H1 (cell line): ENCODE measurements around the gene WDFY4. TPM values are rescaled to one million over a fixed set of nuclear protein-coding genes. Genes with fewer than 3 reads are reported as not detected.

Source experiments
- BCL11A ChIP-seq, 2 experiments: IDR thresholded peaks; one replicate each; pipeline ENCODE4 v1.6.1; 2011; ENCODE audit warnings: low read depth in 2 of 2, low read length in 2 of 2, mild to moderate bottlenecking in 2 of 2
- CHD1 ChIP-seq: IDR thresholded peaks from 2 replicates; pipeline ENCODE4 v1.6.1; 2012; ENCODE audit warnings: low read depth, low read length, improper control_type of control experiment
- CREB1 ChIP-seq: IDR thresholded peaks from 2 replicates; pipeline ENCODE4 v1.6.1; 2012; ENCODE audit warnings: inconsistent platforms
- EGR1 ChIP-seq: IDR thresholded peaks from 2 replicates; pipeline ENCODE4 v1.6.1; 2011; ENCODE audit warnings: low read depth, low read length, borderline replicate concordance
- HDAC2 ChIP-seq, 2 experiments: fragments of 300-600 bp in 1 of 2; sonication (generic) in 1 of 2; IDR thresholded peaks; 2 replicates each; pipeline ENCODE4 v1.6.1; 2011 to 2012; ENCODE audit warnings: low read depth in 2 of 2, low read length in 2 of 2, mild to moderate bottlenecking in 2 of 2, moderate library complexity in 2 of 2, borderline replicate concordance in 1 of 2, inconsistent platforms in 1 of 2
- KDM5A ChIP-seq: fragments of 200-600 bp; IDR thresholded peaks from 2 replicates; pipeline ENCODE4 v1.7.1; 2012; ENCODE audit warnings: mild to moderate bottlenecking, low read length, inconsistent platforms, mixed read lengths
- SAP30 ChIP-seq: fragments of 300-600 bp; sonication (generic); IDR thresholded peaks from 2 replicates; pipeline ENCODE4 v1.7.1; 2012; ENCODE audit warnings: low read length, moderate library complexity, mild to moderate bottlenecking, inconsistent platforms; ENCODE audit not compliant: insufficient read depth, insufficient replicate concordance
- SIRT6 ChIP-seq: IDR thresholded peaks from one replicate; pipeline ENCODE4 v1.7.1; 2012; ENCODE audit warnings: low read length, inconsistent platforms
- SP1 ChIP-seq: IDR thresholded peaks from 2 replicates; pipeline ENCODE4 v1.6.1; 2011; ENCODE audit warnings: low read depth, low read length
- TCF12 ChIP-seq: IDR thresholded peaks from 2 replicates; pipeline ENCODE4 v1.6.1; 2011; ENCODE audit warnings: low read depth, mild to moderate bottlenecking, low read length
- YY1 ChIP-seq: IDR thresholded peaks from 2 replicates; pipeline ENCODE4 v1.6.1; 2011; ENCODE audit warnings: low read depth, mild to moderate bottlenecking, low read length
- polyA plus RNA-seq, 7 experiments: library from polyadenylated mRNA; depleted of rRNA in 3 of 7; stranded (reverse) in 5 of 7; unstranded in 2 of 7; fragments of >200 nt in 5 of 7; fragments of 200-250 nt in 2 of 7; gene quantifications; 1 replicate in 5 of 7; 2 replicates in 1 of 7; 4 replicates in 1 of 7; pipeline versions ENCODE4 v1.2.1 to v1.2.3, GENCODE V29; 2011 to 2013; ENCODE audit warnings: missing spikeins in 2 of 7, mixed read lengths in 2 of 7
- total RNA-seq: library from RNA; stranded (reverse); fragmentation: NEBNext Ultra II Directional; extraction: Animal tissue kit (Norgen Biotek cat#: 25700); gene quantifications from 2 replicates; pipeline ENCODE4 v1.2.1, GENCODE V29; 2021
- TF ChIP-seq, protein P1 (sequence below): fragments of 300-600 bp; sonication (generic); IDR thresholded peaks from 2 replicates; pipeline ENCODE4 v1.7.1; 2012; ENCODE audit warnings: low read length, moderate library complexity, mild to moderate bottlenecking, inconsistent platforms; ENCODE audit not compliant: insufficient replicate concordance
- TF ChIP-seq, protein P2 (sequence below): IDR thresholded peaks from 2 replicates; pipeline ENCODE4 v1.6.1; 2012; ENCODE audit warnings: inconsistent platforms

Gene WDFY4
- total and polyA plus RNA-seq, 2 of the 8 experiments (the other 6 are each of a cell fraction or from before 2014, with no cell fraction given), result not detected

DNA sequence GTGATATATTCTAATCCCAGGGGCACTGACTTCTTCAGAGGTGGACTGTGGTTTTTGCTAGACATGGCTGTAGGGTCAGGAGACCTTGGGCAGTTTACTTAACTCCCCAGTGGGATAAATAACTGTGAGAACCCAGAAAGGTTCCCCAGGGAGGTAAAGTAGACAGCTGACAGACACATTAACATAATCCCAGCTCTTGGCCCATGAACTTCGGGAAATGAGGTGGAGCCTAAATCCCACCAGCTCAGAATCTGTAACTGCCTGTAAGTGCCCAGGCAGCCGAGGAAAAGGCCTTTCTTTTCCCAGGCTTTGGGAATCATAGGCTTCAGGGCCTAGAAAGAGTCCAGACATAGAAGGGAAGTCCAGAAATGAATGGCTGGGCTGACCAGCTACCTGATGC, 149.0 kb downstream of the WDFY4 start (continued):
- TF ChIP-seq, protein P1, sequence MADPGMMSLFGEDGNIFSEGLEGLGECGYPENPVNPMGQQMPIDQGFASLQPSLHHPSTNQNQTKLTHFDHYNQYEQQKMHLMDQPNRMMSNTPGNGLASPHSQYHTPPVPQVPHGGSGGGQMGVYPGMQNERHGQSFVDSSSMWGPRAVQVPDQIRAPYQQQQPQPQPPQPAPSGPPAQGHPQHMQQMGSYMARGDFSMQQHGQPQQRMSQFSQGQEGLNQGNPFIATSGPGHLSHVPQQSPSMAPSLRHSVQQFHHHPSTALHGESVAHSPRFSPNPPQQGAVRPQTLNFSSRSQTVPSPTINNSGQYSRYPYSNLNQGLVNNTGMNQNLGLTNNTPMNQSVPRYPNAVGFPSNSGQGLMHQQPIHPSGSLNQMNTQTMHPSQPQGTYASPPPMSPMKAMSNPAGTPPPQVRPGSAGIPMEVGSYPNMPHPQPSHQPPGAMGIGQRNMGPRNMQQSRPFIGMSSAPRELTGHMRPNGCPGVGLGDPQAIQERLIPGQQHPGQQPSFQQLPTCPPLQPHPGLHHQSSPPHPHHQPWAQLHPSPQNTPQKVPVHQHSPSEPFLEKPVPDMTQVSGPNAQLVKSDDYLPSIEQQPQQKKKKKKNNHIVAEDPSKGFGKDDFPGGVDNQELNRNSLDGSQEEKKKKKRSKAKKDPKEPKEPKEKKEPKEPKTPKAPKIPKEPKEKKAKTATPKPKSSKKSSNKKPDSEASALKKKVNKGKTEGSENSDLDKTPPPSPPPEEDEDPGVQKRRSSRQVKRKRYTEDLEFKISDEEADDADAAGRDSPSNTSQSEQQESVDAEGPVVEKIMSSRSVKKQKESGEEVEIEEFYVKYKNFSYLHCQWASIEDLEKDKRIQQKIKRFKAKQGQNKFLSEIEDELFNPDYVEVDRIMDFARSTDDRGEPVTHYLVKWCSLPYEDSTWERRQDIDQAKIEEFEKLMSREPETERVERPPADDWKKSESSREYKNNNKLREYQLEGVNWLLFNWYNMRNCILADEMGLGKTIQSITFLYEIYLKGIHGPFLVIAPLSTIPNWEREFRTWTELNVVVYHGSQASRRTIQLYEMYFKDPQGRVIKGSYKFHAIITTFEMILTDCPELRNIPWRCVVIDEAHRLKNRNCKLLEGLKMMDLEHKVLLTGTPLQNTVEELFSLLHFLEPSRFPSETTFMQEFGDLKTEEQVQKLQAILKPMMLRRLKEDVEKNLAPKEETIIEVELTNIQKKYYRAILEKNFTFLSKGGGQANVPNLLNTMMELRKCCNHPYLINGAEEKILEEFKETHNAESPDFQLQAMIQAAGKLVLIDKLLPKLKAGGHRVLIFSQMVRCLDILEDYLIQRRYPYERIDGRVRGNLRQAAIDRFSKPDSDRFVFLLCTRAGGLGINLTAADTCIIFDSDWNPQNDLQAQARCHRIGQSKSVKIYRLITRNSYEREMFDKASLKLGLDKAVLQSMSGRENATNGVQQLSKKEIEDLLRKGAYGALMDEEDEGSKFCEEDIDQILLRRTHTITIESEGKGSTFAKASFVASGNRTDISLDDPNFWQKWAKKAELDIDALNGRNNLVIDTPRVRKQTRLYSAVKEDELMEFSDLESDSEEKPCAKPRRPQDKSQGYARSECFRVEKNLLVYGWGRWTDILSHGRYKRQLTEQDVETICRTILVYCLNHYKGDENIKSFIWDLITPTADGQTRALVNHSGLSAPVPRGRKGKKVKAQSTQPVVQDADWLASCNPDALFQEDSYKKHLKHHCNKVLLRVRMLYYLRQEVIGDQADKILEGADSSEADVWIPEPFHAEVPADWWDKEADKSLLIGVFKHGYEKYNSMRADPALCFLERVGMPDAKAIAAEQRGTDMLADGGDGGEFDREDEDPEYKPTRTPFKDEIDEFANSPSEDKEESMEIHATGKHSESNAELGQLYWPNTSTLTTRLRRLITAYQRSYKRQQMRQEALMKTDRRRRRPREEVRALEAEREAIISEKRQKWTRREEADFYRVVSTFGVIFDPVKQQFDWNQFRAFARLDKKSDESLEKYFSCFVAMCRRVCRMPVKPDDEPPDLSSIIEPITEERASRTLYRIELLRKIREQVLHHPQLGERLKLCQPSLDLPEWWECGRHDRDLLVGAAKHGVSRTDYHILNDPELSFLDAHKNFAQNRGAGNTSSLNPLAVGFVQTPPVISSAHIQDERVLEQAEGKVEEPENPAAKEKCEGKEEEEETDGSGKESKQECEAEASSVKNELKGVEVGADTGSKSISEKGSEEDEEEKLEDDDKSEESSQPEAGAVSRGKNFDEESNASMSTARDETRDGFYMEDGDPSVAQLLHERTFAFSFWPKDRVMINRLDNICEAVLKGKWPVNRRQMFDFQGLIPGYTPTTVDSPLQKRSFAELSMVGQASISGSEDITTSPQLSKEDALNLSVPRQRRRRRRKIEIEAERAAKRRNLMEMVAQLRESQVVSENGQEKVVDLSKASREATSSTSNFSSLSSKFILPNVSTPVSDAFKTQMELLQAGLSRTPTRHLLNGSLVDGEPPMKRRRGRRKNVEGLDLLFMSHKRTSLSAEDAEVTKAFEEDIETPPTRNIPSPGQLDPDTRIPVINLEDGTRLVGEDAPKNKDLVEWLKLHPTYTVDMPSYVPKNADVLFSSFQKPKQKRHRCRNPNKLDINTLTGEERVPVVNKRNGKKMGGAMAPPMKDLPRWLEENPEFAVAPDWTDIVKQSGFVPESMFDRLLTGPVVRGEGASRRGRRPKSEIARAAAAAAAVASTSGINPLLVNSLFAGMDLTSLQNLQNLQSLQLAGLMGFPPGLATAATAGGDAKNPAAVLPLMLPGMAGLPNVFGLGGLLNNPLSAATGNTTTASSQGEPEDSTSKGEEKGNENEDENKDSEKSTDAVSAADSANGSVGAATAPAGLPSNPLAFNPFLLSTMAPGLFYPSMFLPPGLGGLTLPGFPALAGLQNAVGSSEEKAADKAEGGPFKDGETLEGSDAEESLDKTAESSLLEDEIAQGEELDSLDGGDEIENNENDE, result no peak
- TF ChIP-seq, protein P2, sequence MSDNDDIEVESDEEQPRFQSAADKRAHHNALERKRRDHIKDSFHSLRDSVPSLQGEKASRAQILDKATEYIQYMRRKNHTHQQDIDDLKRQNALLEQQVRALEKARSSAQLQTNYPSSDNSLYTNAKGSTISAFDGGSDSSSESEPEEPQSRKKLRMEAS, result no peak
- TF ChIP-seq SAP30, result no peak
- TF ChIP-seq SIRT6, result no peak
- TF ChIP-seq EGR1, result no peak
- TF ChIP-seq TCF12, result no peak
- no peak for TF ChIP-seq HDAC2 (IDR thresholded peaks at IDR 0.05; ENCODE audit: borderline replicate concordance in 1 of 2, low read depth in 2 of 2, low read length in 2 of 2)
- TF ChIP-seq BCL11A (IDR thresholded peaks at IDR 0.05; ENCODE audit: low read depth in 2 of 2, low read length in 2 of 2), result no peak
- no peak for TF ChIP-seq CHD1
- TF ChIP-seq YY1, result no peak
- TF ChIP-seq KDM5A, result no peak
- no peak for TF ChIP-seq CREB1
- TF ChIP-seq SP1, result no peak
